H7 (cell line): ENCODE data around the gene DPP9. TPM values are rescaled to one million over a fixed set of nuclear protein-coding genes. Genes with fewer than 3 reads are reported as not detected.
"Not testable (repeated sequence)": the region's sequence is repeated elsewhere in the genome, so short reads cannot be mapped to it uniquely, and the experiment has no call there.

ENCODE experiments used
- DNase-seq: peaks from one replicate; pipeline ENCODE4 v3.0.0; 2012
- H3K27me3 ChIP-seq: 2 replicates; pipeline ENCODE4 v1.6.0; 2011; ENCODE audit warnings: mild to moderate bottlenecking, low read length; ENCODE audit not compliant: control insufficient read depth, insufficient read depth
- H3K36me3 ChIP-seq: replicated peaks from 2 replicates; pipeline ENCODE4 v1.5.1; 2011; ENCODE audit warnings: low read length; ENCODE audit not compliant: control insufficient read depth, insufficient read depth
- H3K4me3 ChIP-seq: 2 replicates; pipeline ENCODE4 v1.5.1; 2011; ENCODE audit warnings: low read depth, mild to moderate bottlenecking, control low read depth, low read length, moderate library complexity; ENCODE audit not compliant: insufficient read depth
- total RNA-seq: library from RNA; depleted of rRNA; stranded (reverse); fragments of >200 nt; shearing (Covaris generic); gene quantifications from 2 replicates; pipeline ENCODE4 v1.2.3, GENCODE V29; 2014

The DPP9 gene
- total RNA-seq, 1 experiment from 2014 or later, result 36.2 TPM

DNA sequence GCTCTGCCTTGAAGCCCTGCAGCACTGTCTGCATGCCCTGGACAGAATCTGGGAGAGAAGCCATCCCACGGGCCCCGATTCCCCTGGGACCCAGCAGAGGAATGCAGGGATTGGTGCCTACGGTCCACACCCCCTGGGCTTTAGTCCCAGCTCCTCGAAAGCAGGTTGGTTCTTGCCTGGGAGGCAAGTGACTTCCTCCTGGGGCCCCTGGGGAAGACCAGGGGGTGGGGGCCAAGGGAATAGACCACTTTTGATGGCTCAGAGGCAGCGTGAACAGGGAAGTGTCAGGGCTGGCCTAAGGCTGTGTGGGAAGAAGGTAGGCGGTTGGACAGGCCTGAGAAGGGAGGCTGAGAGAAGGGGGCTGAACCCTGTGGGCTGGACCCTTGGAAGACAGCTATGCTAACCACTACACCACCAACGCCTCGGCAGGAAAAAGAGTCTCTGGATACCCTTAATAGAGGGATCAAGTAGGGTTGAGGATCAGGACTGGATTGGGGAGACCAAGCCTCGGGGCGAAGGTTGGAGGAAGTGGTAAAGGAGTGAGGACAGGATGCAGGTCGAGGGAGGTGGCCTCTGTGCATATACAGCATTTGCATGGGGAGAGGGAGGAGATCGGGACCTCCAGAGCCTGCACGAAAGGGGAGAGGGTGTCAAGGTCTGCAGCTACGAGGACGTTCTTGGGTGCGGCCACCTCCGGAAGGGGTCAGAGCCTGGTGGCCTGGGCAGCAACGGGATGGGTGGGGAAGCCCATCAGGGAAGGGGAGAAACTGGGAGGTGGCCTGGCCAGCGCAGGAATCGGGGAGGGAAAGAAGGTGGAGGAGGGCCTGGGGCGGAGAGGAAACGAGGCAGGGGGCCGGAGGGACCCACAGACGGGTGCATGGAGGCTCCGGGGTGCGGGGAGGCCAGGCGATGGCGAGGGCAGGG is 709 bp downstream of the DPP9 start:
- DNase-seq, result peak; percentile 41
- Histone ChIP-seq H3K4me3 (peak overlapping the region; percentile 90), H3K36me3 (peaks cover 10% of the 10 kb centered on the region), H3K27me3 (no peaks in the 10 kb centered on the region)

GRCh38 chr19:4721196-4721595 is 2.4 kb downstream of the DPP9 start:
- Histone ChIP-seq H3K36me3 (peaks cover 16% of the 10 kb centered on the region), H3K27me3 (no peaks in the 10 kb centered on the region), H3K4me3 (no peak overlapping the region)
- no peak for DNase-seq

GRCh38 chr19:4720037-4720700 is 3.5 kb downstream of the DPP9 start:
- no peak for DNase-seq
- H3K36me3 ChIP-seq, result peaks cover 19% of the 10 kb centered on the region
- H3K4me3 ChIP-seq, result no peak overlapping the region
- H3K27me3 ChIP-seq, result no peaks in the 10 kb centered on the region

DNA sequence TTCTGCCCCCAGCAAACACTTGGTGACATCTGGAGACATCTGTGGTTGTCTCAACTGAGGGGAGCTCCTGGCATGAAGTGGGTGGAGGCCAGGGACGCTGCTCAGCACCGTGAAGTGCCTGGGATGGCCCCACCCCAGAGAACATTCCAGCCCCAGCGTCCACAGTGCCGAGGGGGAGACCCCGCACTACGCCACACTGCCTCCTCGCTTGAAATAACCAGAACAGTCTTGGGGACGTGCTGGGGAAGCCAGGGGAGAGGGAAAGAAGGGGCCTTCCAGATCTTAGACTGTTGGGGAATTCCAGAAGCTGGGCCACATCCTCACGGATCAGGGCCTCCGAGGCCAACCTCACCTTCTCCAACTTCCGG is 4.2 kb downstream of the DPP9 start:
- DNase-seq, result no peak
- Histone ChIP-seq H3K27me3 (no peaks in the 10 kb centered on the region), H3K4me3 (no peak overlapping the region), H3K36me3 (peaks cover 20% of the 10 kb centered on the region)

GRCh38 chr19:4717966-4718701 is 5.5 kb downstream of the DPP9 start:
- Histone ChIP-seq H3K36me3 (peaks cover 24% of the 10 kb centered on the region), H3K27me3 (no peaks in the 10 kb centered on the region), H3K4me3 (no peak overlapping the region)
- DNase-seq, result no peak

DNA sequence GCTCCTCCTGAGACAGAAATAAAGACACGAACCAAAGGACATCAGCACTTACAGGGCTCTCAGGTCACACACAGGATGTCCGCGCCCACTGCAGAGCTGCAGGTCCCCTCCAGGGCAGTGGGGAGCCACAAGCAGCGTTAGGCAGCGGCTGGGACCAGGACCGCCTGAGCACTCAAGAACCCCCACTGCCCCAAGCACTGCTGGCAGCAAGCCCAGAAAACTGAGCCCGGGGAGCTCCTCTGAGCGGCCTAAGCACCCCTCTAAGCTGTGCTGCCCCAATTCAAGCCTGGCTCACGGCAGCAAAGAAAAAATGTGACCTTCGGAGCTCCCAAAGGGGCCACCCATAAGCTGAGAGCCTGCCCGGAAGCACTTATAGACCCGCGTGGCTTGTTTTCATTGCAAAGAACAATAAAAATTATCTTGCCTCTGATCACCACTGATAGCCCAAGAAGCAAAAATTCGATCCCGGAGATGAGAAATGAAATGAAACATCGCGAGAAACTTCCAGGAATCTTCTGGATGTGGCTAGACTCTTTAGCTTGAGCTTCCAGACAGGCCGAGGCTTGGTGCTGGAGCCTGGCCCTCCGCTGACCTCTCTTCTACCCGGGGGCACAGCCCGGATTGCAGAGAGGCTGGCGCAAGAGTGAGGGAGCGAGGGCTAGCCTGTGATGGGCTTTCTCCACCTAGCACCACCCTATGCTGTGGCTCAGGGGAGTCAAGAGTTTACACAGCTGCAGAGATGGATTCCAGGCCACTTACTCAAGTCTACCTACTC is 6.3 kb downstream of the DPP9 start:
- Histone ChIP-seq H3K36me3 (peaks cover 29% of the 10 kb centered on the region), H3K4me3 (no peak overlapping the region), H3K27me3 (no peaks in the 10 kb centered on the region)
- no peak for DNase-seq

- Histone ChIP-seq H3K36me3 (peaks cover 35% of the 10 kb centered on the region), H3K4me3 (no peak overlapping the region), H3K27me3 (no peaks in the 10 kb centered on the region)
- DNase-seq, result no peak
Observed at GRCh38 chr19:4715529-4716221, 8.0 kb downstream of the DPP9 start.

DNA sequence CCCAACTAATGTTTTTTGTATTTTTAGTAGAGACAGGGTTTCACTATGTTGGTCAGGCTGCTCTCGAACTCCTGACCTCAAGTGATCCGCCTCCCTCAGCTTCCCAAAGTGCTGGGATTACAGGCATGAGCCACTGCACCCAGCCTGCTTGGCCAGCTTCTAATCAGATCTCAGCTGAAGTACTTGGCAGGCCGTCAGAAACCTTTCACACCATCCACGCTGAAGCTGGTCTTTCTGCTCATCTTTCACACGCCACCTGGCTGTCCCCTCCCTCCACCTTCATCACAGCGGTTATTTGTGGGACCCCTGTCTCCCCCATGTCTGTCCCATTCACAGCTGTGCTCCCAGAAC is 8.5 kb downstream of the DPP9 start:
- H3K36me3 ChIP-seq, result peaks cover 39% of the 10 kb centered on the region
- H3K27me3 ChIP-seq, DNase-seq, H3K4me3 ChIP-seq: not testable (repeated sequence)

- peaks cover 37% of the 10 kb centered on the region for H3K36me3 ChIP-seq
- H3K4me3 ChIP-seq, result no peak overlapping the region
- DNase-seq, result no peak
- no peaks in the 10 kb centered on the region for H3K27me3 ChIP-seq
Observed at GRCh38 chr19:4714016-4714415, 9.6 kb downstream of the DPP9 start.

- DNase-seq, result no peak
- peaks cover 36% of the 10 kb centered on the region for H3K36me3 ChIP-seq
- no peak overlapping the region for H3K4me3 ChIP-seq
- no peaks in the 10 kb centered on the region for H3K27me3 ChIP-seq
Observed at GRCh38 chr19:4713384-4713951, 10.2 kb downstream of the DPP9 start.

- DNase-seq, result no peak
- Histone ChIP-seq H3K36me3 (peaks cover 33% of the 10 kb centered on the region), H3K4me3 (no peak overlapping the region), H3K27me3 (no peaks in the 10 kb centered on the region)
Observed at GRCh38 chr19:4712771-4713170, 10.9 kb downstream of the DPP9 start.

GRCh38 chr19:4711211-4711610 is 12.4 kb downstream of the DPP9 start:
- no peak overlapping the region for H3K4me3 ChIP-seq
- H3K27me3 ChIP-seq, result no peaks in the 10 kb centered on the region
- DNase-seq, result no peak
- H3K36me3 ChIP-seq, result peaks cover 28% of the 10 kb centered on the region

DNA sequence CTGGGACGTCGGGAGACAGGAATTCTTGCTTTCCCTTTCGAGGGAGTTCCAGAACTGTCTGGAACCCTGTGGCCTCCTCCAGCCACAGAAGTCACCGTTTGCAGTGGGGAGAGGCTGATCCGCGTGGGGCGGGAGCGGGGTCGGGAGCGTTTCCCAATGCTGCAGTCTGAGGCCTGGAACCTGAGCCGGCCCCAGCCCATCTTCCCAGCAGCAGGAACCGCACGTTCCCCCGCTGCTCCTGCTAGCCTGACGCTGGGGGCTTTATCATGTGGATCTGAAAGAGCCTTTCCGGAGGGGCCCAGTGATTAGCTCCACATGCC is 13.4 kb downstream of the DPP9 start:
- Histone ChIP-seq H3K4me3 (no peak overlapping the region), H3K27me3 (no peaks in the 10 kb centered on the region), H3K36me3 (peaks cover 25% of the 10 kb centered on the region)
- no peak for DNase-seq
